ENCODE results near the gene FARS2.
"Not testable (repeated sequence)": the region's sequence is repeated elsewhere in the genome, so short reads cannot be mapped to it uniquely, and the experiment has no call there.

DNA sequence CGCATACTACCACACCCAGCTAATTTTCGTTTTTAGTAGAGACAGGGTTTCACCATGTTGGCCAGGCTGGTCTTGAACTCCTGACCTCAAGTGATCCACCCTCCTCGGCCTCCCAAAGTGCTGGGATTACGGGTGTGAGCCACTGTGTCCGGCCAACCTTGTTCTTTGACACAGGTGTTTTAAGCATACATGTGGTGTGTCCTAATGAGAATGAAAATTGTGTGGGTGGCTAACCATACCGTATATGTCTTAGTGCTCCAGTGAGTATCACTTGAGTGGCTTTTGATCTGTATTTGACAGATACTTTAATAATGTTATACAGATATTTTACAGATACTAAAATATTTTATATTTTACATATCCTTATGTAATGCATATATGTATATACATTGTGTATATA lies 395.4 kb downstream of the FARS2 start:
- TF ChIP-seq EZH2 (IDR thresholded peaks at IDR 0.05; ENCODE audit: borderline replicate concordance, low read depth, low read length, severe bottlenecking) = not testable (repeated sequence)
- TF ChIP-seq, protein P1, sequence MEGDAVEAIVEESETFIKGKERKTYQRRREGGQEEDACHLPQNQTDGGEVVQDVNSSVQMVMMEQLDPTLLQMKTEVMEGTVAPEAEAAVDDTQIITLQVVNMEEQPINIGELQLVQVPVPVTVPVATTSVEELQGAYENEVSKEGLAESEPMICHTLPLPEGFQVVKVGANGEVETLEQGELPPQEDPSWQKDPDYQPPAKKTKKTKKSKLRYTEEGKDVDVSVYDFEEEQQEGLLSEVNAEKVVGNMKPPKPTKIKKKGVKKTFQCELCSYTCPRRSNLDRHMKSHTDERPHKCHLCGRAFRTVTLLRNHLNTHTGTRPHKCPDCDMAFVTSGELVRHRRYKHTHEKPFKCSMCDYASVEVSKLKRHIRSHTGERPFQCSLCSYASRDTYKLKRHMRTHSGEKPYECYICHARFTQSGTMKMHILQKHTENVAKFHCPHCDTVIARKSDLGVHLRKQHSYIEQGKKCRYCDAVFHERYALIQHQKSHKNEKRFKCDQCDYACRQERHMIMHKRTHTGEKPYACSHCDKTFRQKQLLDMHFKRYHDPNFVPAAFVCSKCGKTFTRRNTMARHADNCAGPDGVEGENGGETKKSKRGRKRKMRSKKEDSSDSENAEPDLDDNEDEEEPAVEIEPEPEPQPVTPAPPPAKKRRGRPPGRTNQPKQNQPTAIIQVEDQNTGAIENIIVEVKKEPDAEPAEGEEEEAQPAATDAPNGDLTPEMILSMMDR (IDR thresholded peaks at IDR 0.05; ENCODE audit: borderline replicate concordance, extremely low read depth, low read length, poor library complexity, severe bottlenecking) = not testable (repeated sequence)
